GM18867 (cell line): Measurements from ENCODE around the gene NCOR1.
"Not testable (repeated sequence)": the region's sequence is repeated elsewhere in the genome, so short reads cannot be mapped to it uniquely, and the experiment has no call there.

ENCODE experiments used
- ATAC-seq: cut with Tn5 transposase; IDR thresholded peaks from one replicate; pipeline ENCODE4 v1.9.1; 2021; ENCODE audit warnings: mild to moderate bottlenecking, moderate library complexity; ENCODE audit not compliant: unreplicated experiment

NCOR1 gene

DNA sequence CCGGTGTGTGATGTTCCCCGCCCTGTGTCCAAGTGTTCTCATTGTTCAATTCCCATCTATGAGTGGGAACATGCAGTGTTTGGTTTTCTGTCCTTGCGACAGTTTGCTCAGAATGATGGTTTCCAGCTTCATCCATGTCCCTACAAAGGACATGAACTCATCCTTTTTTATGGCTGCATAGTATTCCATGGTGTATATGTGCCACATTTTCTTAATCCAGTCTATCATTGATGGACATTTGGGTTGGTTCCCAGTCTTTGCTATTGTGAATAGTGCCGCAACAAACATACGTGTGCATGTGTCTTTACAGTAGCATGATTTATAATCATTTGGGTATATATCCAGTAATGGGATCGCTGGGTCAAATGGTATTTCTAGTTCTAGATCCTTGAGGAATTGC, 63.0 kb downstream of the NCOR1 start:
- not testable (repeated sequence) for ATAC-seq

DNA sequence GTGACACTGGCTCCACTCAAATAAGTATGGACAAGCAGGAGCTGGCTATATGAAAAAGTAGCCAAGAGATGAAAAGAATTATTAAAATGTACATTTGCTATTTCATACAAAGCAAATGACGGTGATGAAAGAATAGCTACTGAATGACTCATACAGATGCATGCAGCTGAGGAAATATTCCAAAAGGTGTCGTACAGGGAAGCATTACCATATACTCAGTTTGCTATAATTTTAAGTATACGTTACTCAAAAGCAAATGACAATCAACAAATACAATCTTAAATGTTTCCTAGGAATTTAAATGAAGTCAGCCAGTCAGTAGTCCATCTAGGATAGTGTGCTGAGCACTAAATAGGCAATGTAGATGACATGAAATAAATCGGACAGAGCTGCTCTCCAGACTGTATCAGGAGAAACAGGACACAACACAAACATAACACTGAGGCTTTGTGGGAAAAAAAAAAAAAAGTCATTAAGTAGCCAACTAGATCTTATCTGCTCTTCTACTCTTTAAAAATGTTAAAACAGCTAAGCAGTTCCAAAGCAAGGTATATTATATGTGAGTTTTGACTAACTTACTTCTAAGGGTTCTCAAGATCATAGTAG, 65.0 kb downstream of the NCOR1 start:
- no peak for ATAC-seq

DNA sequence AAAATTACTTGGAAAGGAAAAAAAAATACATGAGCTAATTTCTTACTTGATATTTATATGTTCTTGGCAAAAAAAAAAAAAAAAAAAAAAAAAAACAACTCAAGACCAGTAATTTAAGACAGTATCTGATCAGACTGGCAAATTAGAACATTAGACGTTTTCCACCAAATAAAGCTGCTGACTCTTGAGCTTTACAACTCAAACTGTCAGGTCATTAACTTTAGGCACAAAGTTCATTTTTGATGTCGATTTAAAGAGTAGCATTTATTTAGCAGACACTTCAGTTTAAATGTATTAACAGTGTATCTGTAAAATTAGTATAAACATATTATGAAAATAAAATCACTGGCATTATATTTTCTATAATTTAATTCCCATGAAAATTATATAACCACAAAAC, 66.7 kb downstream of the NCOR1 start:
- no peak for ATAC-seq

DNA sequence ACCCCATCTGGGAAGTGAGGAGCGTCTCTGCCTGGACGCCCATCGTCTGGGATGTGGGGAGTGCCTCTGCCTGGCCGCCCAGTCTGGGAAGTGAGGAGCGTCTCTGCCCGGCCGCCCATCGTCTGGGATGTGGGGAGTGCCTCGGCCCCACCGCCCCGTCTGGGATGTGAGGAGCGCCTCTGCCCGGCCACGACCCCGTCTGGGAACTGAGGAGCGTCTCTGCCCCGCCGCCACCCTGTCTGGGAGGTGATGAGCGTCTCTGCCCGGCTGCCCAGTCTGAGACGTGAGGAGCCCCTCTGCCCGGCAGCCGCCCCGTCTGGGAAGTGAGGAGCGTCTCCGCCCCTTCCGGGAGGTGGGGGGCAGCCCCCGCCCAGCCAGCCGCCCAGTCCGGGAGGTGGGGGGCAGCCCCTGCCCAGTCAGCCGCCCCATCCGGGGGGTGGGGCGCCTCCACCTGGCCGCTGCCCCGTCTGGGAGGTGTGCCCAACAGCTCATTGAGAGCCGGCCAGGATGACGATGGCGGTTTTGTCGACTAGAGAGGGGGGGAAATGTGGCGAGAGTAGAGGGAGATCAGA, 69.9 kb downstream of the NCOR1 start:
- ATAC-seq: not testable (repeated sequence)

DNA sequence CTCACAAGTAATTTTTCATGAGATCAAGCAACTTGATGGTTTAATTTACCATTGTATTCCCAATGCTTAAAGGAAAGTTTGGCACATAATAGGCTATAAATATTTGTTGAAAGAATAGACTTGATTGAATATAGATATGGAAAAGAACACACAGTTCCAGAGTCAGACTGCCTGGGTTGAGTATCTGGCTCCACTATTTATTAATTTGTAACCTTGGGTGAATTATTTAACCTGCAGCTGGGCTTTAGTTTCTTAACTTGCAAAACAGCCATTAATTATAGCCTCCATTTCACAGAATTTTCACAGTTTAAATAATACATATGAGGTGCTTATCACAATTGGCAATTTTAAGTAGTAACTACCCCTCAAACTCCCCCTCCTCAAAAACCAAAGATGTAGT, 73.6 kb downstream of the NCOR1 start:
- no peak for ATAC-seq

DNA sequence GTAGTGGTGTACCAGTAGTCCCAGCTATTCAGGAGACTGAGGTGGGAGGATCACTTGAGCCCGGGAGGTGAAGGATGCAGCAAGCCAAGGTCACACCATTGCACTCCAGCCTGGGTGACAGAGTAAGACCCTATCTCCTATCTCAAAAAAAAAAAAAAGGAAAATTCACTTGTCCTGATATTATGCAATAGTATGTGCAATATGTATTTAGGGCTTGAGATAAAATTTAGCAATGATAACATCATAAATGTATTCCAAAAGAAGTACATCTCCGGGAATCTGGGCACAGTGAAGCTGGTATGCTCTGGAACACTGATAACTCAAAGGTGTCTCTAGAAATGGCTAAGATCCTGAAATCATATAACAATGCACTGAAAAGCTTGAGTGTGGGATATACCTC, 74.5 kb downstream of the NCOR1 start:
- ATAC-seq: no peak

DNA sequence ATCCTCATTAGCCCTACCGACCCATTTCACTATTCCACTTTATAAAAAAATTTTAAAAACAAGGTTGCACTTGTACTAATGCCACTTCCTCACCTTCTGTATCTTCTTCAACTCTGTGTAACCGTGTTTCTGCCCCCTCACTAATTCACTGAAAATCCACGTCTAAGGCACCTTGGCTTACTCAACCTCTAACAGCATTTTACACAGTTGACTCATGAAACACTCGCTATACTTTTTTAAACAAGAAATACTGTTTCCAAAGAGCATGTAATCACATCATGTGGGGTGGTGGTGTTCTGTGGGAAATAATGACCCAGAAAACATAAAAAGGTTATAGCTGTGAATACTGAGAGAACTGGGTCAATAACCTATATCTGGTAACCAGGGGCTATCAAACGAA, 79.9 kb downstream of the NCOR1 start:
- ATAC-seq: no peak

DNA sequence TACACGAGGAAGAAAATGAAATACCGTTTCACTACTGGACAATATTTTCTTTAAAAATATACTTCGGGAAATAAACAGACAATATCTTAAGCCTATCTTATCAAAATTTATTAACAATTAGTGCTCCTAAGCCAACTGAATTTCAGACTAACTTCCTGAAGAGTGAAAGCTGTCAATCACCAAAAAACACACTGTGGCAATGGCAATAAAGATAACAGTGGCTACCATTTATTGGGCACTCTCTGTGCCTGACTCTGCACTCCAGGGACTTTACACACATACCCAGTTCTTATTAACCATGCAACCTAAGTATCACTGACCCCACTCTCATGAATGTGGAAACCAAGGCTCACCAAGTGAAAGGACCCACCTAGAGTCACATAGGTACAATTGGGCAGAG, 83.7 kb downstream of the NCOR1 start:
- no peak for ATAC-seq

DNA sequence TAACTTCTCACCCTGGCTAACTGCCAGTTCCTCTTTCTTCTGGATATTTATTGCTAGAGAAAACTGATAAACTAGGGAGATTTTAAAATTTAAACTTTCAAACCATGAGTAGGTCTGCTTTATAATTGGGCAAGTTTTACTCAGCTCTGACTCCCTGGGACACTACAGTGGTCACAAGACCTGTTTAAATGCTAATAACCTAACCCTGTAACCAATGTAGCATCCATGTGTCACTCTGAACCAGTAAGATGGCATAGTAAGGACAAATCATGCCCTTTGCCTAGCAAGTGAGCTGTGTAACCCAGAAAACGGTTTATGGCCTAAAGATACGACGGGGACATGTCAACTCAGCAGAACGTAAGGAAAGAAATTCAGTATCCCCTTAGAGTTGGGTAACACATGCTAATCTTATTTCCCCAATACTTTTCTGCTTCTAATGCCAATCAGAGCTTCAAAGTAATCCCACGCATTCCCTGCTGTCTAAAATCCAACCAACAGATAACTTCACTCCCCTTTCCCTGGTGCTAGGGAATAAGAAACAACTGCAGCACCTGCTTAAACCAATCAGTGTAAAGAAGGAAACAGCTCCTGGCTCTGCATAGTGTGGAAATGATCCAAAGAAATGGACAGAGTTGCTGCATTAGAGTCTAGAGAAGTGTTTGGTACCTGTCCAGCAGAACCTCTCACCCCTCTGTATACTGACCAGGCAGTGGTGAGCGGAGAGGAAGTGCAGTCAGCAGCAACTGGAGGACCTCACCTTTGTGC, 85.7 kb downstream of the NCOR1 start:
- no peak for ATAC-seq

DNA sequence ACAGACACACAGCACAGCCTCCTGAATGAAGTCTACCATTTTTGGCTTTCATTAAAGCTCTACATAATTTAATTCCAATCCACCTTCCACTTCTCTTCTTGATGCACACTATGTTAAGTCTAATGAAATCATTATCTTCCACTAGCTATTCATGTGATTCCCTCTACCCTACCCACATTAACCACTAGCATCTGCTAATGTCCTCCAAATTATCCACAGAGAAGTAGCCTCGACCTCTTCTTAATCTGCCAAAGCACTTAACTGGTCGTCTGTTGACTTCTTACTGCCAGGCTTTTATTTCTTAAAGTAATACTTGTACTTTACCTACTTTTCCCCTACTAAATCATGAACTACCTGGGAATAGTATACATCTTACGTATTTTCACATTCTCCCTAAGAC, 91.8 kb downstream of the NCOR1 start:
- ATAC-seq: no peak

DNA sequence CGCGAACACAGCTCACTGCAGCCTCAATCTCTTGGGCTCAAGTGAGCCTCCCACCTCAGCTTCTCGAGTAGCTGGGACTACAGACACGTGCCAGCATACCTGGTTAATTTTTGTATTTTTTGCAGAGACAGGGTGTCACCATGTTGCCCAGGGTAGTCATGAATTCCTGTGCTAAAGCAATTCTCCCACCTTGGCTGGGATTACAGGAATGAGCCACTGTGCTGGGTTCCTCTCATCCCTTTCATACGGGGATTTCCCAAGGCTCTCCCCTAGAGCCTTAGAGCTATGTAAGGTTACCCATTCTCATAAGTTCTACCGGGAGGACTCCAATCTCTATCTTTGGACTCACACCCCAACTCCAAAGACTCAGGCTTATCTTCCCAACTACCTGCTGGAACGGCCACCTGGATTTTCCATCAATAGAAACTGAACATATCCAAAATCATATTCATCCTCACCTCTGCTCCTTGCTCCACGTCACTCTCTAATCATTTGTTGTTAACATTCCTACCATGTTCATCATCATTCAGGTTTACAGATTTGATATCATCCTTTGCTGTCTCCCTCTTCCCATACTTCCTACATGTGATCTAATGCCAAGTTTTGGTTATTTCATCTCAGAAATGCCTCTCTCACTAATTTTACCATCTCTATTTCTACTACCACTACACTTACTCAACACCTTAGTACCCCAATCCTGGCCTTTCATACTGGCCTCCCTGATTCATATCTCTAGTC, 92.5 kb downstream of the NCOR1 start:
- ATAC-seq: no peak

DNA sequence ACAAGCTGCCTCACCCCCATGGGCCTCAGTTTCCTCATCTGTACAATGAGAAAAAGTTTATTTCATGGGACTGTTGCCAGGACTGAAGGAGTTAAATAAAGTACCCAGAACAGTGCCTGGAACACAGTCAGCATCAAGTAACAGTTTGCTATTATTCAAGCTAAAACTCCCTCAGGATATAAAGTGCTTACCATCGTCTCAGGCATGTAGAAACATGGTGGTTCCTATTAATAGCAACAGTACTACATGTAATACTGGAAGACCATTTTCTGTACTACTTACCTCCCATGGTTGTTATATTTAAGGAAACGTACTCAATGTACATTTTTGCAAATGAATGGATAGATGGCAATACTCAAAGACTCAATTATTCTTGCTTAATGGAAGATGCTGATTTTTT, 93.4 kb downstream of the NCOR1 start:
- ATAC-seq: no peak

DNA sequence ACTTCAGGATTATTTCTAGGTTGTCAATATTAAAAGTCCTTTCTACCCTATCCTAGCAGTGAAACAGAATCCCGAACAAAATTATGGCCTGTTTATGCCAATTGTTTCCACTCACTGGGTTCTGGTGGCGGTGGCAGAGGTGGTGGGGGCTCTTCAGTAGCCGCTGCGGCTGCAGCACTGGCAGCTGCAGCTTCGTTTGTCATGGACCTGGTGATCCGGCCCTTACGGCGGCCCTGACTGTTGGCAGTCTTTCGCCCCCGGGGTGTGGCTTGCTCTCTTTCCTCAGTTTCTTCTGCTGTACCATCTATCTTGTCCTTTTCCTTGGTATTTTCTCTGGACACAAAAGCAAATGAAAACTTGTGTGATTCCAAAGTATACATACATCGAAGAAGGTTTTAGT, 94.4 kb downstream of the NCOR1 start:
- ATAC-seq: no peak

DNA sequence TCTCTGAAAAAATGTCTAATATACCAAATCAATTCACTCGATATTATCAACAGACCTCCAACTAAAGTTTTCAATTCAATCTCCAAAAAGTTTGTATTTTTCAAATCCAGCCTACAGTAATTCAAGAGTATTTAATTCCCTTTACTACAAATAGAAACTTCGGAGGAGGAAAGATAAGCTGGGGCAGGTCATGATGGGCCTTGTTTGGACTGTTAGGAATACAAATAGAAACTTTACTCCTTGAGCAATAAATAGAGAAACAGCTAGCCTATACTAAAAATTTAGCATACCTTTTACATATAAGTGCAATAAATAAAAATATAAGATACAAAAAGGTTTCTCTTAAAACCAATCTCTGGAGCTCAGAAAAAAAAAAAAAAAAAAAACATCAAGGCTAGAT, 98.2 kb downstream of the NCOR1 start:
- ATAC-seq: no peak

DNA sequence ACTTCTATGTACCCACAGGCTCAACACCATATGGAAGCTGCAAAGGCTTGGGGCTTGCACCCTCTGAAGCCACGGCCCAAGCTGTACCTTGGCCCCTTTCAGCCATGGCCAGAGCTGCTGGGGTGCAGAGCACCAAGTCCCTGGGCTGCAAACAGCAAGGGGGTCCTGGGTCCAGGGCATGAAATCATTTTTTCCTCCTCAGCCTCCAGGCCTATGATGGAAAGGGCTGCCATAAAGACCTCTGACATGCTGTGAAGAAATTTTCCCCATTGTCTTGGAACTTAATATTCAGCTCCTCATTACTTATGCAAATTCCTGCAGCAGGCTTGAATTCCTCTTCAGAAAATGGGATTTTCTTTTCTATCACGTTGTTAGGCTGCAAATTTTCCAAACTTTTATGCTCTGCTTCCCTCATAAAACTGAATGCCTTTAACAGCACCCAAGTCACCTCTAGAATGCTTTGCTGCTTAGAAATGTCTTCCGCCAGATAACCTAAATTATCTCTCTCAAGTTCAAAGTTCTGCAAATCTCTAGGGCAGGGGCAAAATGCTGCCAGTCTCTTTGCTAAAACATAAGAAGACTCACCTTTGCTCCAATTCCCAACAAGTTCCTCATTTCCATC, 100.1 kb downstream of the NCOR1 start:
- not testable (repeated sequence) for ATAC-seq

DNA sequence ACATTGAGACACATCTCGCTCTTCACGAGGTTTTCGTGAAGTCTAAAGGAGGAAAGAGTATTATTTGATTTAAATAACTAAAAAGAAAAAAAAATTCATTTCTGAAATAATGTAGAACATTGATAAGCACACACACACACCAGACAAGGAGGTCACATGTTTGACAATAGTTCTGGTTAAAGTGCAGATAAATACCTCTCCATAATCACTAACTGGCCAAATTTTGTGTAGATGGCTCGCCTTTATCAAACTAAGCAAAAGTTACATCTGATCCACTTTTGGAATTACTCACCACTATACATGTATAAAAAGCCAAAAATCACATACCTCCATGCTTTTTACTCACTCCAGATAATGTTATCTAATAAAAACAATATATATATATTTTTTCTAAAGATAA, 106.5 kb downstream of the NCOR1 start:
- no peak for ATAC-seq

DNA sequence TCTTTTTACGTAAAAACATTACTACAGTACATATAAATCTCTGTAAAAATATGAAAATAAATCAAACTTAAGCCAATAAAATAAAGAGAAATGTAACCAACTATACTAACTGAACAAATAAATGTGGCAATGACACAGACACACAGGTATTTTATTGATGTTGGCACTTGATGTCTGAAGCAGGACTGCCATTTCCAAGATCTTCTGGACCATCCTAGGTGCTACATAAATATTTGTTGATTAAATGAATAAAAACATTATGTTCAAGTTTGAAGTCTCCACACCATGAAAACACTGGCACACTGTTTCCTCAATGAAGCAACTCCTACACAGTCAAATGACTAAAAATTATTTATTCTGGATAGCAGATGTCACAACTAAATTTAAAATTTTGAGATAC, 106.9 kb downstream of the NCOR1 start:
- no peak for ATAC-seq

DNA sequence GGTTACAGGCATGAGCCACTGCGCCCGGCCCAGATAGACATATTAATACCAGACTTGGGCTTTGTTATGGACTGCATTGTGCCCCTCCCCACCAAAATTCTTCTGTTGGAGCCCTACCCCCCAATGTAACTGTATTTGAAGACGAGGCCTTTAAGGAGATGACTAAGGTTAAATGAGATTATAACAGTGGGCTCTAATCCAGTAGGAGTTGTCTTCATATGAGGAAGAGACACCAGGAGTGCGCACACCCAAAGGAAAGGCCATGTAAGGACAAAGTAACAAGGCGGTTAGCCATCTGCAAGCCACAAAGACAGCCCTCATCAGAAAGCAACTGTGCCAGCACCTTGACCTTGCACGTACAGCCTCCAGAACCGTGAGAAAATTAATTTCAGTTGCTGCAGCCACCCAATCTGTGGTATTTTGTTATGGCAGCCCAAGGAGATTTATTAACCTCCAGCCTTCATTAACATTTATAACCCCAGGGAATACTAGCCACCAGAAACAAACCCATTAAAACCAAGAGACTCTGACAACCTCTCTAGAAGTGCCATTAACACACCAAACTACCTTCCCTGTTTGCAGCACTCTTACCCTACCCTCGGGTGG, 108.1 kb downstream of the NCOR1 start:
- ATAC-seq: no peak

DNA sequence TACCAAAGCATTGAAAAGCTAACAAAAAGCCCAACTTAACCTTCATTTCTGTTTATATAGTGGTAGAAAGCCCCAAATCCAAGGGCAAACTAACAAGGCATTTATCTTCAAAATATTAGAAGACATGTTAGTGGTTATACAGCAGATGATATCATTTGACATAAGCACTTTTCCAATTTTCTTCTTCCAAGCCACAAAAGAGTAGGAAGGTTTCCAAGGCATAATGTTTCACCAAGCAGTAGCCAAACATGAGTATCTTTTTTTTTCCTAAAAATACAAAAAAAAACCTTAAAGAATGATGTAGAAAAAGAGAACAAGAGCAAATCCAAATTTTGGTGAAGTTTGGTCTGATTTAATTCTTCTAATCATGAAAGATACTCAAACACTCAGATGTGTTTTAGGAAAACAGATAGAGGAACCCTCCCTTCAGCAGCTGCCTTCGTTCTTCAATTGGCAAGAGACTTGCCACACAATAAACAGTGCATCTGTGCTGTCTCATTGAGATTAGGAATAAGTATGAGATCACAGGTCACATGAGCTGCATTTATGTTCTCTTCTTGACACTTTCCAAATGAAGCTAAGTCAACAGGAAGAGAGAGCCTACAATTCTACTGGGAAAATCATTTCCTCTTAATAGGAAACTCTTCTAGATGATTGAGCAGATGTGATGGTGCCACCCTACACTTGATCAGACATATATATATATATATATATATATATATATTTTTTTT, 109.0 kb downstream of the NCOR1 start:
- ATAC-seq: no peak

DNA sequence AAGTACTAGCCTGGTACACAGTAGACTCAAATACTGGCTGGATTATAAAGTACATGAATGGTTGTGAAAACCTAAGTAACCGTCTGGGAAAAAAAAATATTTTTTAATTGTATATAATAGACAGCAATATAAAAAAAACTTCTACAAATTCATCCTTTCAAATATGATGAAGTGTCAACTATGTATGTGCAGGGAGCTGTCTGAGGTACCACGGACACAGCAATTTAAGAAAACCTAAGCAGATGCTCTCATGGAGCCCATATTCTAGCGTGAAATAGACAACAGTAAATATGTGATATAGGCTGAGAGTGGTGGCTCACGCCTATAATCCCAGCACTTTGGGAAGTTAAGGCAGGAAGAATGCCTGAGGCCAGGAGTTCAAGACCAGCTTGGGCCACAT, 111.1 kb downstream of the NCOR1 start:
- no peak for ATAC-seq
